ENCODE measurements around the gene FA2H.

- TF ChIP-seq CTCF (IDR thresholded peaks at IDR 0.05) (no peak), POLR2A (IDR thresholded peaks at IDR 0.05) (no peak)
Measured at GRCh38 chr16:74732707-74733350, 41.8 kb downstream of the FA2H start.
